Gastrocnemius medialis (tissue), 4 donors: ENCODE results near the gene PAPPA. TPM values are rescaled to one million over a fixed set of nuclear protein-coding genes. Genes with fewer than 3 reads are reported as not detected.
A peak's percentile ranks its signal among the peaks of the same experiment; 100 is the strongest.

Experiments
- ATAC-seq, 2 donors: fragments of 150-250 bp; one replicate each; pipeline ENCODE4 v1.9.1; 2016
- DNase-seq, 2 donors: peaks; one replicate each; pipeline ENCODE4 v3.0.0-alpha.2; 2019
- H3K27ac ChIP-seq, 4 donors: fragments of 200-600 bp; sonication (generic); 1 replicate in 1 of 4; 2 replicates in 3 of 4; pipeline ENCODE4 v1.5.1; 2016 to 2018; ENCODE audit warnings: mild to moderate bottlenecking in 2 of 4, moderate library complexity in 1 of 4
- H3K27me3 ChIP-seq, 3 donors: fragments of 200-600 bp; sonication (generic) in 2 of 3; 1 replicate in 1 of 3; 2 replicates in 2 of 3; pipeline versions ENCODE4 v1.5.1 to v1.6.0; 2016 to 2019; ENCODE audit warnings: mild to moderate bottlenecking in 1 of 3, moderate library complexity in 1 of 3
- H3K36me3 ChIP-seq, 2 donors: fragments of 200-600 bp; sonication (generic) in 1 of 2; one replicate each; pipeline ENCODE4 v1.5.1; 2017 to 2018
- H3K4me1 ChIP-seq, 2 donors: fragments of 200-600 bp; sonication (generic) in 1 of 2; one replicate each; pipeline ENCODE4 v1.5.1; 2016 to 2017; ENCODE audit warnings: mild to moderate bottlenecking in 2 of 2
- H3K4me3 ChIP-seq, 4 donors: fragments of 200-600 bp; sonication (generic) in 3 of 4; 1 replicate in 1 of 4; 2 replicates in 3 of 4; pipeline ENCODE4 v1.5.1; 2016 to 2019; ENCODE audit warnings: mild to moderate bottlenecking in 2 of 4
- H3K9me3 ChIP-seq, 3 donors: fragments of 200-600 bp; sonication (generic) in 2 of 3; 1 replicate in 1 of 3; 2 replicates in 2 of 3; pipeline ENCODE4 v1.5.1; 2016 to 2019
- CTCF ChIP-seq, 5 experiments: fragments of 450-650 bp in 3 of 5; fragments of 200-600 bp in 2 of 5; sonication (generic) in 2 of 5; IDR thresholded peaks in 4 of 5; conservative IDR thresholded peaks in 1 of 5; 1 replicate in 4 of 5; 2 replicates in 1 of 5; pipeline ENCODE4 v1.5.1; 2016 to 2019; ENCODE audit warnings: antibody characterized with exemption in 5 of 5, mild to moderate bottlenecking in 3 of 5, moderate library complexity in 3 of 5
- POLR2A ChIP-seq, 2 donors: fragments of 450-650 bp; IDR thresholded peaks; one replicate each; pipeline ENCODE4 v1.6.1; 2017; ENCODE audit warnings: antibody characterized with exemption in 2 of 2, mild to moderate bottlenecking in 2 of 2, moderate library complexity in 2 of 2
- in situ Hi-C, 4 donors: fragments of 200-750 bp; cut with MboI; loops; one replicate each; pipeline versions ENCODE4 v1.15.0 to v1.8.0; 2017; ENCODE audit warnings: low sequenced_read_pairs in 4 of 4
- intact Hi-C: fragments of 100-400 bp; cut with DNase I; formaldehyde crosslinking; loops from one replicate; pipeline ENCODE4 v1.15.1; 2023; ENCODE audit warnings: low total_unique reads
- total RNA-seq, 4 donors: library from RNA; depleted of rRNA; stranded (reverse); fragments of >200 nt; gene quantifications; one replicate each; pipeline versions ENCODE4 v1.1.0 to v1.2.3, GENCODE V29; 2016

Gene PAPPA
- total RNA-seq, 4 donors from 2014 or later = 0.56 to 2.1 (median 1.4) TPM

GRCh38 chr9:116312221-116312620 lies 158.6 kb downstream of the PAPPA start:
- Histone ChIP-seq H3K4me3 (no peak overlapping the region), H3K27me3 (no peaks in the 10 kb centered on the region), H3K9me3 (no peaks in the 10 kb centered on the region), H3K4me1 (no peaks in the 10 kb centered on the region), H3K27ac (no peak overlapping the region), H3K36me3 (no peaks in the 10 kb centered on the region)
- DNase-seq = no peak
- in situ Hi-C loops (no loop called here), intact Hi-C loops (loop anchor here (10.0 kb wide), 1 partner anchor 157 kb away; the partner anchor contains the start of gene PAPPA)
- ATAC-seq = no peak
- TF ChIP-seq POLR2A (IDR thresholded peaks at IDR 0.05) = no peak
- TF ChIP-seq CTCF (IDR thresholded peaks at IDR 0.05 in 4 of 5, conservative IDR thresholded peaks at IDR 0.05 in 1 of 5) = no peak

- no peaks in the 10 kb centered on the region for H3K4me1 ChIP-seq
- intact Hi-C loops (loop anchor here (10.0 kb wide), 1 partner anchor 159 kb away; the partner anchor contains the start of gene PAPPA), in situ Hi-C loops (no loop called here)
- H3K36me3 ChIP-seq = no peaks in the 10 kb centered on the region
- no peak overlapping the region for H3K4me3 ChIP-seq
- TF ChIP-seq CTCF (IDR thresholded peaks at IDR 0.05 in 4 of 5, conservative IDR thresholded peaks at IDR 0.05 in 1 of 5) = no peak
- no peak for TF ChIP-seq POLR2A (IDR thresholded peaks at IDR 0.05)
- H3K27me3 ChIP-seq = no peaks in the 10 kb centered on the region
- H3K27ac ChIP-seq = no peak overlapping the region
- no peak for ATAC-seq
- DNase-seq = no peak
- no peaks in the 10 kb centered on the region for H3K9me3 ChIP-seq
Measured at GRCh38 chr9:116313638-116314037, 160.0 kb downstream of the PAPPA start.

- TF ChIP-seq POLR2A (IDR thresholded peaks at IDR 0.05) (no peak), CTCF (IDR thresholded peaks at IDR 0.05 in 4 of 5, conservative IDR thresholded peaks at IDR 0.05 in 1 of 5) (no peak)
- ATAC-seq (no peak), DNase-seq (no peak)
- intact Hi-C loops = loop anchor here (10.0 kb wide), 1 partner anchor 161 kb away; the partner anchor contains the start of gene PAPPA
- in situ Hi-C loops = no loop called here
- H3K9me3 ChIP-seq = no peaks in the 10 kb centered on the region
- H3K27ac ChIP-seq = no peak overlapping the region
- no peaks in the 10 kb centered on the region for H3K4me1 ChIP-seq
- no peaks in the 10 kb centered on the region for H3K36me3 ChIP-seq
- no peak overlapping the region for H3K4me3 ChIP-seq
- H3K27me3 ChIP-seq = no peaks in the 10 kb centered on the region
Measured at GRCh38 chr9:116316246-116316645, 162.7 kb downstream of the PAPPA start.

GRCh38 chr9:116317503-116317902 lies 163.9 kb downstream of the PAPPA start:
- ATAC-seq (no peak), DNase-seq (no peak)
- Histone ChIP-seq H3K4me3 (no peak overlapping the region), H3K36me3 (no peaks in the 10 kb centered on the region), H3K9me3 (no peaks in the 10 kb centered on the region), H3K27ac (peak overlapping the region in 3 of 4 donors; percentile 20 to 54 (median 31)), H3K4me1 (no peaks in the 10 kb centered on the region), H3K27me3 (no peaks in the 10 kb centered on the region)
- in situ Hi-C loops = no loop called here
- intact Hi-C loops = loop anchor here (10.0 kb wide), 1 partner anchor 163 kb away; the partner anchor contains the start of gene PAPPA
- TF ChIP-seq POLR2A (IDR thresholded peaks at IDR 0.05) (no peak), CTCF (IDR thresholded peaks at IDR 0.05 in 4 of 5, conservative IDR thresholded peaks at IDR 0.05 in 1 of 5) (no peak)
